HG02763 (cell line): ENCODE results near the gene CARM1.
"Not testable (repeated sequence)": the region's sequence is repeated elsewhere in the genome, so short reads cannot be mapped to it uniquely, and the experiment has no call there.

Experiments used
- ATAC-seq: cut with Tn5 transposase; IDR thresholded peaks from one replicate; pipeline ENCODE4 v1.9.1; 2021; ENCODE audit warnings: mild to moderate bottlenecking, moderate library complexity; ENCODE audit not compliant: unreplicated experiment

Gene CARM1

GRCh38 chr19:10846500-10847202, 24.7 kb upstream of the CARM1 start:
- ATAC-seq, result no peak

GRCh38 chr19:10848230-10848856, 23.0 kb upstream of the CARM1 start, which contains the start of gene C19orf38:
Gene C19orf38 (plus strand): TSS chr19:10848415. CDS start chr19:10848509, 94 bp downstream.
- no peak for ATAC-seq

GRCh38 chr19:10850631-10851030, 20.7 kb upstream of the CARM1 start:
- no peak for ATAC-seq

GRCh38 chr19:10852098-10852800, 19.1 kb upstream of the CARM1 start:
- no peak for ATAC-seq

- no peak for ATAC-seq
Observed at GRCh38 chr19:10852941-10853340, 18.4 kb upstream of the CARM1 start.

- no peak for ATAC-seq
Observed at GRCh38 chr19:10854350-10855089, 16.8 kb upstream of the CARM1 start.

GRCh38 chr19:10855879-10856522, 15.4 kb upstream of the CARM1 start:
- ATAC-seq, result no peak

- ATAC-seq, result not testable (repeated sequence)
Observed at GRCh38 chr19:10856899-10857298, 14.5 kb upstream of the CARM1 start.

- ATAC-seq, result no peak
Observed at GRCh38 chr19:10858204-10858828, 13.0 kb upstream of the CARM1 start.

- no peak for ATAC-seq
Observed at GRCh38 chr19:10861103-10861651, 10.2 kb upstream of the CARM1 start.

- no peak for ATAC-seq
Observed at GRCh38 chr19:10862561-10863106, 8.7 kb upstream of the CARM1 start.

- ATAC-seq, result no peak
Observed at GRCh38 chr19:10863107-10863717, 8.1 kb upstream of the CARM1 start.

GRCh38 chr19:10864538-10864899, 6.8 kb upstream of the CARM1 start:
- ATAC-seq, result no peak

- ATAC-seq, result no peak
Observed at GRCh38 chr19:10866495-10866894, 4.9 kb upstream of the CARM1 start.

- ATAC-seq, result no peak
Observed at GRCh38 chr19:10868872-10869547, 2.3 kb upstream of the CARM1 start.

- not testable (repeated sequence) for ATAC-seq
Observed at GRCh38 chr19:10869872-10870311, 1.5 kb upstream of the CARM1 start.

- ATAC-seq, result no peak
Observed at GRCh38 chr19:10870501-10870954, 825 bp upstream of the CARM1 start.

GRCh38 chr19:10871711-10872545, 575 bp downstream of the CARM1 start:
- no peak for ATAC-seq
